Esophagus squamous epithelium (tissue), 5 donors: Measurements from ENCODE around the gene CADM1. TPM values are rescaled to one million over a fixed set of nuclear protein-coding genes. Genes with fewer than 3 reads are reported as not detected.

Experiments
- DNase-seq: peaks from one replicate; lab custom pipeline; 2025; lab: John Stamatoyannopoulos, UW
- H3K27ac ChIP-seq, 4 donors: fragments of 200-600 bp; sonication (generic); one replicate each; pipeline ENCODE4 v1.5.1; 2016 to 2019; ENCODE audit warnings: mild to moderate bottlenecking in 1 of 4
- H3K27me3 ChIP-seq, 4 donors: fragments of 200-600 bp; sonication (generic); 1 replicate in 3 of 4; 2 replicates in 1 of 4; pipeline versions ENCODE4 v1.5.1 to v1.6.0; 2017 to 2021; ENCODE audit warnings: antibody characterized with exemption in 1 of 4
- H3K36me3 ChIP-seq, 3 donors: fragments of 200-600 bp; sonication (generic); one replicate each; pipeline ENCODE4 v1.5.1; 2016 to 2019
- H3K4me1 ChIP-seq, 3 donors: fragments of 200-600 bp; sonication (generic); one replicate each; pipeline ENCODE4 v1.5.1; 2017 to 2019
- H3K4me3 ChIP-seq, 4 donors: fragments of 200-600 bp; sonication (generic); 1 replicate in 3 of 4; 2 replicates in 1 of 4; pipeline ENCODE4 v1.5.1; 2016 to 2019; ENCODE audit warnings: mild to moderate bottlenecking in 2 of 4, moderate library complexity in 1 of 4
- H3K9me3 ChIP-seq, 3 donors: fragments of 200-600 bp; sonication (generic); one replicate each; pipeline ENCODE4 v1.5.1; 2016 to 2019
- CTCF ChIP-seq, 6 experiments: fragments of 450-650 bp in 4 of 6; fragments of 200-600 bp in 2 of 6; sonication (generic) in 2 of 6; IDR thresholded peaks; one replicate each; pipeline ENCODE4 v1.5.1; 2016 to 2019; ENCODE audit warnings: antibody characterized with exemption in 6 of 6, mild to moderate bottlenecking in 4 of 6, moderate library complexity in 4 of 6
- POLR2A ChIP-seq, 4 donors: fragments of 450-650 bp; IDR thresholded peaks; one replicate each; pipeline ENCODE4 v1.6.1; 2017; ENCODE audit warnings: antibody characterized with exemption in 4 of 4, mild to moderate bottlenecking in 4 of 4, moderate library complexity in 3 of 4
- WGBS, 2 donors: methylation state at CpG; one replicate each; pipeline ENCODE4 v1.1.5; 2018; 5-methylcytosine and 5-hydroxymethylcytosine counted together
- intact Hi-C: fragments of 100-400 bp; cut with DNase I; formaldehyde crosslinking; loops from one replicate; pipeline ENCODE4 v1.15.0; 2022
- total RNA-seq, 4 donors: library from RNA; depleted of rRNA; stranded (reverse); fragments of >200 nt; gene quantifications; one replicate each; pipeline ENCODE4 v1.1.0, GENCODE V29; 2016
- donor health status: DM: yes; HTN: yes; CAD: no.

CADM1 gene
- total RNA-seq, 4 donors from 2014 or later: 1.7 to 15.1 (median 8.3) TPM

- no peaks in the 10 kb centered on the region for H3K9me3 ChIP-seq
- DNase-seq: no peak
- no peaks in the 10 kb centered on the region for H3K4me1 ChIP-seq
- no peak for TF ChIP-seq POLR2A (IDR thresholded peaks at IDR 0.05)
- TF ChIP-seq CTCF (IDR thresholded peaks at IDR 0.05): no peak
- WGBS, 2 donors: 84 to 92% methylated on average over 1 of the region's 1 CpG
- H3K36me3 ChIP-seq: no peaks in the 10 kb centered on the region
- intact Hi-C loops: no loop called here
- H3K4me3 ChIP-seq: no peak overlapping the region
- H3K27me3 ChIP-seq: no peaks in the 10 kb centered on the region
- no peak overlapping the region for H3K27ac ChIP-seq
These were observed 41.5 kb downstream of the CADM1 start for GRCh38 chr11:115462757-115463156.

GRCh38 chr11:115462004-115462541, 42.1 kb downstream of the CADM1 start:
- no peaks in the 10 kb centered on the region for H3K4me1 ChIP-seq
- DNase-seq: no peak
- H3K27me3 ChIP-seq: no peaks in the 10 kb centered on the region
- H3K4me3 ChIP-seq: no peak overlapping the region
- intact Hi-C loops: no loop called here
- no peak overlapping the region for H3K27ac ChIP-seq
- TF ChIP-seq CTCF (IDR thresholded peaks at IDR 0.05): no peak
- WGBS, 2 donors: 86 to 91% methylated on average over 17 to 18 of the region's 18 CpGs
- H3K9me3 ChIP-seq: no peaks in the 10 kb centered on the region
- no peaks in the 10 kb centered on the region for H3K36me3 ChIP-seq

- no peaks in the 10 kb centered on the region for H3K36me3 ChIP-seq
- DNase-seq: no peak
- no peaks in the 10 kb centered on the region for H3K9me3 ChIP-seq
- no peaks in the 10 kb centered on the region for H3K27me3 ChIP-seq
- H3K4me1 ChIP-seq: no peaks in the 10 kb centered on the region
- no peak for TF ChIP-seq POLR2A (IDR thresholded peaks at IDR 0.05)
- no peak overlapping the region for H3K4me3 ChIP-seq
- H3K27ac ChIP-seq: no peak overlapping the region
- intact Hi-C loops: no loop called here
- 85 to 95% methylated on average over 1 of the region's 1 CpG for WGBS, 2 donors
These were observed 43.7 kb downstream of the CADM1 start for GRCh38 chr11:115460512-115460911.

- no peaks in the 10 kb centered on the region for H3K9me3 ChIP-seq
- H3K36me3 ChIP-seq: no peaks in the 10 kb centered on the region
- no peak for DNase-seq
- no peak for TF ChIP-seq POLR2A (IDR thresholded peaks at IDR 0.05)
- TF ChIP-seq CTCF (IDR thresholded peaks at IDR 0.05): no peak
- no peaks in the 10 kb centered on the region for H3K27me3 ChIP-seq
- intact Hi-C loops: no loop called here
- H3K27ac ChIP-seq: no peak overlapping the region
- H3K4me1 ChIP-seq: no peaks in the 10 kb centered on the region
- no peak overlapping the region for H3K4me3 ChIP-seq
These were observed 44.7 kb downstream of the CADM1 start for GRCh38 chr11:115459563-115459962.

GRCh38 chr11:115458877-115459276, 45.3 kb downstream of the CADM1 start:
- H3K4me1 ChIP-seq: no peaks in the 10 kb centered on the region
- intact Hi-C loops: no loop called here
- no peak for DNase-seq
- H3K9me3 ChIP-seq: no peaks in the 10 kb centered on the region
- H3K36me3 ChIP-seq: no peaks in the 10 kb centered on the region
- no peaks in the 10 kb centered on the region for H3K27me3 ChIP-seq
- H3K4me3 ChIP-seq: no peak overlapping the region
- H3K27ac ChIP-seq: no peak overlapping the region
- 79 to 84% methylated on average over 4 of the region's 4 CpGs for WGBS, 2 donors
- TF ChIP-seq POLR2A (IDR thresholded peaks at IDR 0.05) (no peak), CTCF (IDR thresholded peaks at IDR 0.05) (no peak)

- no peak for DNase-seq
- H3K36me3 ChIP-seq: no peaks in the 10 kb centered on the region
- no peaks in the 10 kb centered on the region for H3K4me1 ChIP-seq
- no peaks in the 10 kb centered on the region for H3K27me3 ChIP-seq
- H3K27ac ChIP-seq: no peak overlapping the region
- TF ChIP-seq POLR2A (IDR thresholded peaks at IDR 0.05) (no peak), CTCF (IDR thresholded peaks at IDR 0.05) (no peak)
- intact Hi-C loops: no loop called here
- H3K4me3 ChIP-seq: no peak overlapping the region
- H3K9me3 ChIP-seq: no peaks in the 10 kb centered on the region
These were observed 48.2 kb downstream of the CADM1 start for GRCh38 chr11:115456019-115456418.
